K562 (cell line): Measurements from ENCODE around the gene MYRIP. TPM values are rescaled to one million over a fixed set of nuclear protein-coding genes. Genes with fewer than 3 reads are reported as not detected.

Experiments
- AFF1 ChIP-seq, 2 experiments: fragments of 450-650 bp; IDR thresholded peaks; 2 replicates each; pipeline ENCODE4 v1.6.1; 2018; ENCODE audit warnings: mild to moderate bottlenecking in 2 of 2, low read depth in 1 of 2; ENCODE audit not compliant: partially characterized antibody in 2 of 2
- ATF1 ChIP-seq, 2 experiments: fragments of 450-650 bp in 1 of 2; IDR thresholded peaks; 2 replicates each; pipeline ENCODE4 v1.6.1; 2016; ENCODE audit warnings: missing compliant biosample characterization in 1 of 2, missing genetic modification characterization in 1 of 2
- DACH1 ChIP-seq: fragments of 450-650 bp; IDR thresholded peaks from 2 replicates; pipeline ENCODE4 v1.6.1; 2018; ENCODE audit not compliant: partially characterized antibody
- HDAC2 ChIP-seq: fragments of 450-650 bp; IDR thresholded peaks from 2 replicates; pipeline ENCODE4 v1.6.1; 2016; ENCODE audit warnings: mild to moderate bottlenecking
- SMARCA4 ChIP-seq: fragments of 450-650 bp; IDR thresholded peaks from 2 replicates; pipeline ENCODE4 v1.6.1; 2016
- SMARCC2 ChIP-seq: fragments of 450-650 bp; IDR thresholded peaks from 2 replicates; pipeline ENCODE4 v1.6.1; 2017; ENCODE audit warnings: antibody characterized with exemption, moderate library complexity, mild to moderate bottlenecking, low read depth
- TFE3 ChIP-seq: fragments of 450-650 bp; formaldehyde crosslinking; IDR thresholded peaks from 2 replicates; pipeline ENCODE4 v1.4.0; 2020; ENCODE audit warnings: mild to moderate bottlenecking, mixed read lengths
- U2AF2 ChIP-seq: fragments of 200-400 bp; formaldehyde crosslinking; optimal IDR thresholded peaks from 2 replicates; pipeline ENCODE3; 2017; ENCODE audit warnings: low read depth, mild to moderate bottlenecking, low read length
- polyA plus RNA-seq, 8 experiments: library from polyadenylated mRNA; depleted of rRNA in 4 of 8; stranded (reverse) in 5 of 8; unstranded in 3 of 8; fragments of >200 nt; fragmentation: Nextera tagmentation in 2 of 8; fragmentation: Illumina TruSeq in 1 of 8; extraction: Ambion mirVana in 2 of 8; extraction: Trizol in 1 of 8; gene quantifications; 2 replicates each; pipeline versions ENCODE4 v1.2.1 to v1.2.3, GENCODE V29; 2011 to 2014; ENCODE audit warnings: inconsistent platforms in 1 of 8, missing spikeins in 1 of 8
- total RNA-seq, 7 experiments: library from RNA; depleted of rRNA in 6 of 7; stranded (reverse); fragments of >200 nt in 6 of 7; fragmentation: Illumina TruSeq in 2 of 7; extraction: Trizol in 2 of 7; gene quantifications; 2 replicates each; pipeline versions ENCODE4 v1.2.1 to v1.2.3, GENCODE V29; 2011 to 2021; ENCODE audit warnings: low replicate concordance in 1 of 7
- TF ChIP-seq, protein P1 (sequence below): fragments of 450-650 bp; IDR thresholded peaks from one replicate; pipeline ENCODE4 v1.6.1; 2018; ENCODE audit warnings: mild to moderate bottlenecking, moderate library complexity; ENCODE audit not compliant: partially characterized antibody
- TF ChIP-seq, protein P2 (sequence below): fragments of 450-650 bp; IDR thresholded peaks from 2 replicates; pipeline ENCODE4 v1.6.1; 2018; ENCODE audit not compliant: partially characterized antibody
- TF ChIP-seq, protein P3 (sequence below), 2 experiments: fragments of 450-650 bp; IDR thresholded peaks; 2 replicates each; pipeline ENCODE4 v1.6.1; 2016

Gene MYRIP
- total and polyA plus RNA-seq, 9 of the 15 experiments (the other 6 are each of a cell fraction or from before 2014, with no cell fraction given), result 0.03 to 0.12 TPM; not detected in 7

DNA sequence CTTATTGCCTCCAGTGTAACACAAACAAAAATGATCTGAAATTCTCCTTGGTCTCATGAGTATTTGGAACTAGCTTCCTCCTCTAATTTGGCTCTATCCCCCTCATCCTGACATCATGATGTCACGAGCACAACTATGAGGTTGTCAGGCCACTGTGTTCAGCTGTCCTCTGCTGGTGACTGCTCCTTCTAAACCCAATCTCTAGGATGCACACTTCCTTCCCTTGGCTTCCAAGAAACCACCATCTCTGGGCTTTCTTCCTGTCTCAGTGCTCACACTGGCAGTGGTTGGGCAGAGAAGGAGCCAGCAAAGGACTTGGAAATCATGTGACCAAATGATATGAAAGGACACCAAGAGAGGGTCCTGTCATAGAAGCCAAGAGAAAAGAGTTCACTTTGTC lies 469.4 kb downstream of the MYRIP start (continued):
- TF ChIP-seq AFF1 (IDR thresholded peaks at IDR 0.05; ENCODE audit: low read depth in 1 of 2, partially characterized antibody in 2 of 2) (no peak), TFE3 (CRISPR knock-in tag) (peak; percentile 73), SMARCA4 (no peak), SMARCC2 (no peak), ATF1 (CRISPR knock-in tag; IDR thresholded peaks at IDR 0.05) (no peak), ATF1 (tag; IDR thresholded peaks at IDR 0.05) (0 out of 2 replicates have a peak, but pooled peaks have one; percentile 22), U2AF2 (no peak), DACH1 (no peak), HDAC2 (no peak)
- TF ChIP-seq, protein P1, sequence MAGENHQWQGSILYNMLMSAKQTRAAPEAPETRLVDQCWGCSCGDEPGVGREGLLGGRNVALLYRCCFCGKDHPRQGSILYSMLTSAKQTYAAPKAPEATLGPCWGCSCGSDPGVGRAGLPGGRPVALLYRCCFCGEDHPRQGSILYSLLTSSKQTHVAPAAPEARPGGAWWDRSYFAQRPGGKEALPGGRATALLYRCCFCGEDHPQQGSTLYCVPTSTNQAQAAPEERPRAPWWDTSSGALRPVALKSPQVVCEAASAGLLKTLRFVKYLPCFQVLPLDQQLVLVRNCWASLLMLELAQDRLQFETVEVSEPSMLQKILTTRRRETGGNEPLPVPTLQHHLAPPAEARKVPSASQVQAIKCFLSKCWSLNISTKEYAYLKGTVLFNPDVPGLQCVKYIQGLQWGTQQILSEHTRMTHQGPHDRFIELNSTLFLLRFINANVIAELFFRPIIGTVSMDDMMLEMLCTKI, result no peak
- TF ChIP-seq, protein P2, sequence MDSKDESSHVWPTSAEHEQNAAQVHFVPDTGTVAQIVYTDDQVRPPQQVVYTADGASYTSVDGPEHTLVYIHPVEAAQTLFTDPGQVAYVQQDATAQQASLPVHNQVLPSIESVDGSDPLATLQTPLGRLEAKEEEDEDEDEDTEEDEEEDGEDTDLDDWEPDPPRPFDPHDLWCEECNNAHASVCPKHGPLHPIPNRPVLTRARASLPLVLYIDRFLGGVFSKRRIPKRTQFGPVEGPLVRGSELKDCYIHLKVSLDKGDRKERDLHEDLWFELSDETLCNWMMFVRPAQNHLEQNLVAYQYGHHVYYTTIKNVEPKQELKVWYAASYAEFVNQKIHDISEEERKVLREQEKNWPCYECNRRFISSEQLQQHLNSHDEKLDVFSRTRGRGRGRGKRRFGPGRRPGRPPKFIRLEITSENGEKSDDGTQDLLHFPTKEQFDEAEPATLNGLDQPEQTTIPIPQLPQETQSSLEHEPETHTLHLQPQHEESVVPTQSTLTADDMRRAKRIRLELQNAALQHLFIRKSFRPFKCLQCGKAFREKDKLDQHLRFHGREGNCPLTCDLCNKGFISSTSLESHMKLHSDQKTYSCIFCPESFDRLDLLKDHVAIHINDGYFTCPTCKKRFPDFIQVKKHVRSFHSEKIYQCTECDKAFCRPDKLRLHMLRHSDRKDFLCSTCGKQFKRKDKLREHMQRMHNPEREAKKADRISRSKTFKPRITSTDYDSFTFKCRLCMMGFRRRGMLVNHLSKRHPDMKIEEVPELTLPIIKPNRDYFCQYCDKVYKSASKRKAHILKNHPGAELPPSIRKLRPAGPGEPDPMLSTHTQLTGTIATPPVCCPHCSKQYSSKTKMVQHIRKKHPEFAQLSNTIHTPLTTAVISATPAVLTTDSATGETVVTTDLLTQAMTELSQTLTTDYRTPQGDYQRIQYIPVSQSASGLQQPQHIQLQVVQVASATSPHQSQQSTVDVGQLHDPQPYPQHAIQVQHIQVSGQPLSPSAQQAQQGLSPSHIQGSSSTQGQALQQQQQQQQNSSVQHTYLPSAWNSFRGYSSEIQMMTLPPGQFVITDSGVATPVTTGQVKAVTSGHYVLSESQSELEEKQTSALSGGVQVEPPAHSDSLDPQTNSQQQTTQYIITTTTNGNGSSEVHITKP, result no peak
- TF ChIP-seq, protein P3, sequence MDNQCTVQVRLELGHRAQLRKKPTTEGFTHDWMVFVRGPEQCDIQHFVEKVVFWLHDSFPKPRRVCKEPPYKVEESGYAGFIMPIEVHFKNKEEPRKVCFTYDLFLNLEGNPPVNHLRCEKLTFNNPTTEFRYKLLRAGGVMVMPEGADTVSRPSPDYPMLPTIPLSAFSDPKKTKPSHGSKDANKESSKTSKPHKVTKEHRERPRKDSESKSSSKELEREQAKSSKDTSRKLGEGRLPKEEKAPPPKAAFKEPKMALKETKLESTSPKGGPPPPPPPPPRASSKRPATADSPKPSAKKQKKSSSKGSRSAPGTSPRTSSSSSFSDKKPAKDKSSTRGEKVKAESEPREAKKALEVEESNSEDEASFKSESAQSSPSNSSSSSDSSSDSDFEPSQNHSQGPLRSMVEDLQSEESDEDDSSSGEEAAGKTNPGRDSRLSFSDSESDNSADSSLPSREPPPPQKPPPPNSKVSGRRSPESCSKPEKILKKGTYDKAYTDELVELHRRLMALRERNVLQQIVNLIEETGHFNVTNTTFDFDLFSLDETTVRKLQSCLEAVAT (IDR thresholded peaks at IDR 0.05), result no peak
